Smooth muscle cell (in vitro differentiated cells): ENCODE measurements around the gene MRPS18A. TPM values are rescaled to one million over a fixed set of nuclear protein-coding genes. Genes with fewer than 3 reads are reported as not detected.

Experiments used
- DNase-seq: peaks from one replicate; lab custom pipeline; 2025; ENCODE audit not compliant: unreplicated experiment; lab: John Stamatoyannopoulos, UW
- H2AFZ ChIP-seq: fragments of 200-600 bp; sonication (generic); 2 replicates; pipeline ENCODE4 v1.6.0; 2016; ENCODE audit warnings: antibody characterized with exemption, low read depth, mild to moderate bottlenecking
- H3F3A ChIP-seq: fragments of 200-600 bp; sonication (generic); 2 replicates; pipeline ENCODE4 v1.6.0; 2017; ENCODE audit warnings: antibody characterized with exemption, low read depth
- H3K27ac ChIP-seq: fragments of 200-600 bp; sonication (generic); 2 replicates; pipeline ENCODE4 v1.5.1; 2016; ENCODE audit warnings: low read depth, mild to moderate bottlenecking
- H3K27me3 ChIP-seq: fragments of 200-600 bp; sonication (generic); 2 replicates; pipeline ENCODE4 v1.6.1; 2016; ENCODE audit warnings: low read depth, mild to moderate bottlenecking
- H3K36me3 ChIP-seq: fragments of 200-600 bp; sonication (generic); 2 replicates; pipeline ENCODE4 v1.5.1; 2016; ENCODE audit warnings: low read depth
- H3K4me1 ChIP-seq: fragments of 200-600 bp; sonication (generic); 2 replicates; pipeline ENCODE4 v1.5.1; 2016; ENCODE audit warnings: low read depth
- H3K4me2 ChIP-seq: fragments of 200-600 bp; sonication (generic); 2 replicates; pipeline ENCODE4 v1.6.0; 2016; ENCODE audit warnings: mild to moderate bottlenecking
- H3K4me3 ChIP-seq: fragments of 200-600 bp; sonication (generic); 2 replicates; pipeline ENCODE4 v1.5.1; 2016; ENCODE audit warnings: mild to moderate bottlenecking
- H3K79me2 ChIP-seq: fragments of 200-600 bp; sonication (generic); 2 replicates; pipeline ENCODE4 v1.6.0; 2016; ENCODE audit warnings: low read depth, mild to moderate bottlenecking
- H3K9ac ChIP-seq: fragments of 200-600 bp; sonication (generic); 2 replicates; pipeline ENCODE4 v1.6.0; 2016; ENCODE audit warnings: low read depth
- H3K9me3 ChIP-seq: fragments of 200-600 bp; sonication (generic); replicated peaks from 2 replicates; pipeline ENCODE4 v1.5.1; 2016; ENCODE audit warnings: low read depth
- H4K20me1 ChIP-seq: fragments of 200-600 bp; sonication (generic); 2 replicates; pipeline ENCODE4 v1.6.0; 2016; ENCODE audit warnings: low read depth
- WGBS: methylation state at CpG from one replicate; pipeline ENCODE4 v1.1.7; 2016; ENCODE audit warnings: low lambda C conversion rate; 5-methylcytosine and 5-hydroxymethylcytosine counted together
- polyA plus RNA-seq: library from polyadenylated mRNA; unstranded; fragments of >200 nt; fragmentation: Nextera tagmentation; extraction: Ambion mirVana; gene quantifications from 2 replicates; pipeline ENCODE4 v1.2.1, GENCODE V29; 2016
- total RNA-seq: library from RNA; depleted of rRNA; stranded (reverse); fragments of >200 nt; gene quantifications from 2 replicates; pipeline ENCODE4 v1.2.3, GENCODE V29; 2014
- TF ChIP-seq, protein P1 (sequence below): fragments of 200-600 bp; sonication (generic); IDR thresholded peaks from 2 replicates; pipeline ENCODE4 v1.5.1; 2017; ENCODE audit warnings: borderline replicate concordance, mild to moderate bottlenecking, antibody characterized with exemption; ENCODE audit not compliant: insufficient read depth, poor library complexity, severe bottlenecking

Gene MRPS18A
- total and polyA plus RNA-seq, 2 experiments from 2014 or later: 40.4 to 59.9 TPM

GRCh38 chr6:43683708-43684455, 3.7 kb downstream of the MRPS18A start:
- Histone ChIP-seq H3K9me3 (no peaks in the 10 kb centered on the region), H3K36me3 (no peaks in the 10 kb centered on the region), H3F3A (no peaks in the 10 kb centered on the region), H3K27ac (no peak overlapping the region), H3K4me3 (no peak overlapping the region), H3K9ac (no peak overlapping the region), H3K4me2 (no peak overlapping the region), H3K79me2 (peaks cover 65% of the 10 kb centered on the region), H3K4me1 (peaks cover 13% of the 10 kb centered on the region), H4K20me1 (peaks cover 72% of the 10 kb centered on the region), H3K27me3 (no peaks in the 10 kb centered on the region), H2AFZ (no peak overlapping the region)
- no peak for DNase-seq
- TF ChIP-seq, protein P1, sequence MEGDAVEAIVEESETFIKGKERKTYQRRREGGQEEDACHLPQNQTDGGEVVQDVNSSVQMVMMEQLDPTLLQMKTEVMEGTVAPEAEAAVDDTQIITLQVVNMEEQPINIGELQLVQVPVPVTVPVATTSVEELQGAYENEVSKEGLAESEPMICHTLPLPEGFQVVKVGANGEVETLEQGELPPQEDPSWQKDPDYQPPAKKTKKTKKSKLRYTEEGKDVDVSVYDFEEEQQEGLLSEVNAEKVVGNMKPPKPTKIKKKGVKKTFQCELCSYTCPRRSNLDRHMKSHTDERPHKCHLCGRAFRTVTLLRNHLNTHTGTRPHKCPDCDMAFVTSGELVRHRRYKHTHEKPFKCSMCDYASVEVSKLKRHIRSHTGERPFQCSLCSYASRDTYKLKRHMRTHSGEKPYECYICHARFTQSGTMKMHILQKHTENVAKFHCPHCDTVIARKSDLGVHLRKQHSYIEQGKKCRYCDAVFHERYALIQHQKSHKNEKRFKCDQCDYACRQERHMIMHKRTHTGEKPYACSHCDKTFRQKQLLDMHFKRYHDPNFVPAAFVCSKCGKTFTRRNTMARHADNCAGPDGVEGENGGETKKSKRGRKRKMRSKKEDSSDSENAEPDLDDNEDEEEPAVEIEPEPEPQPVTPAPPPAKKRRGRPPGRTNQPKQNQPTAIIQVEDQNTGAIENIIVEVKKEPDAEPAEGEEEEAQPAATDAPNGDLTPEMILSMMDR: no peak
- WGBS: 73% methylated on average over 1 of the region's 1 CpG

- no peak overlapping the region for H3K9ac ChIP-seq
- no peak for DNase-seq
- peaks cover 72% of the 10 kb centered on the region for H4K20me1 ChIP-seq
- H3K36me3 ChIP-seq: peaks cover 8% of the 10 kb centered on the region
- TF ChIP-seq, protein P1: no peak
- WGBS: 71% methylated on average over 8 of the region's 8 CpGs
- no peak overlapping the region for H3K27ac ChIP-seq
- no peaks in the 10 kb centered on the region for H3K27me3 ChIP-seq
- H3K4me1 ChIP-seq: peaks cover 9% of the 10 kb centered on the region
- no peak overlapping the region for H3K4me2 ChIP-seq
- H3K4me3 ChIP-seq: no peak overlapping the region
- H3K79me2 ChIP-seq: peaks cover 60% of the 10 kb centered on the region
- no peaks in the 10 kb centered on the region for H3F3A ChIP-seq
- no peak overlapping the region for H2AFZ ChIP-seq
- H3K9me3 ChIP-seq: no peaks in the 10 kb centered on the region
Observed at GRCh38 chr6:43682724-43683429, 4.7 kb downstream of the MRPS18A start.

- no peak overlapping the region for H3K27ac ChIP-seq
- H3K4me2 ChIP-seq: no peak overlapping the region
- no peaks in the 10 kb centered on the region for H3K27me3 ChIP-seq
- no peak overlapping the region for H3K4me3 ChIP-seq
- WGBS: 86% methylated on average over 5 of the region's 5 CpGs
- H3K9me3 ChIP-seq: no peaks in the 10 kb centered on the region
- H3K36me3 ChIP-seq: peaks cover 10% of the 10 kb centered on the region
- H4K20me1 ChIP-seq: peaks cover 74% of the 10 kb centered on the region
- no peak overlapping the region for H3K9ac ChIP-seq
- peaks cover 49% of the 10 kb centered on the region for H3K79me2 ChIP-seq
- DNase-seq: no peak
- TF ChIP-seq, protein P1: no peak
- no peak overlapping the region for H2AFZ ChIP-seq
- no peaks in the 10 kb centered on the region for H3F3A ChIP-seq
- H3K4me1 ChIP-seq: peaks cover 4% of the 10 kb centered on the region
Observed at GRCh38 chr6:43681303-43681702, 6.3 kb downstream of the MRPS18A start.
